HG02759 (cell line): Measurements from ENCODE around the gene ATP5MC2.
"Not testable (repeated sequence)": the region's sequence is repeated elsewhere in the genome, so short reads cannot be mapped to it uniquely, and the experiment has no call there.

Source experiments
- ATAC-seq: cut with Tn5 transposase; IDR thresholded peaks from one replicate; pipeline ENCODE4 v1.9.1; 2021; ENCODE audit warnings: mild to moderate bottlenecking, moderate library complexity; ENCODE audit not compliant: unreplicated experiment

ATP5MC2 gene

DNA sequence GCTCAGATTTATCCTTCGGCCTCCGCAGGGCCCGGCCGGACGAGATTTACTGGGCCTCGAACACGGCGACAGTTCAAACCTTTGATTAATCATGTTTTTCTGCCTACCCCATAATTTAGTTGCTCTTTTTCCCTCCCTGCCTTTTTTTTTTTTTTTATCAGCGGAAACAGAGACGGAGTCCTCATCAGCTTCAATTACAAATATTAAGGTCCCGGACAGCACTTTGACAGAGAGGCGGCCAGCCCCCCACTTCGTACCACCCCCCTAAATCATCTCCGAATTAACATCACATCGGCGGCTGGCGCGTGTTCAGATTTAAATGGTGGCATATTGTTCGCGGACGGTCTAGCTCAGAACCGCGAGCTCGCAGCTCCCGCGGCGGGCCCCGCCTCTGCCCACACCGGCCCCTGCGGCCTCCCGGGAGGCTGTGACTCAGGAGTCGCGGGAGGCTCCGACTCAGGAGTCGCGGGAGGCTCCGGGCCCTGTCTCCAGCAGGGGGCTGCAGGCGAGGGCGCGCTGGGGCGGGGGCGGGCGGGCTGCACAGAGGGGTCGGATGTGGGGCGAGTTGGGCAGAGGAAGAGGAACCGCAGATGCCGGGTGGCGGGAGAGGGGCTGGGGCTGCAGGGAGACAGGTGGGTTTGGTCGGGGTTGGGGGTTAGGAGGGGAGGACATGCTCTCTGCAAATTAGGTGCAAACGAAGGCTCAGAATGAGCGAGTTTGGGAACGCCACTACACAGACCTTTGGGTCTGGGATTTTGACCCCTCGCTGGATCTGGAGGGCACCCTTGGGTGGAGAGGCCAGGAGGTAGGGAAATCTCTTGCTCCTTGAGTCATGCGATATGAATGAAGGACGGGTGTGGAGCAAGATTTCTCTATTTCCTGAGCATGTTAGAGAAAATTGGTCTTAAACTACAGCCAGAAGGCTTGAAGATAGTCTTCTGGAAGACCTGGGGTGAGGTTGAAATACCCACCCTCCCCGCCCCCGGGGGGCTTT, 19.6 kb upstream of the ATP5MC2 start:
- ATAC-seq, result no peak

DNA sequence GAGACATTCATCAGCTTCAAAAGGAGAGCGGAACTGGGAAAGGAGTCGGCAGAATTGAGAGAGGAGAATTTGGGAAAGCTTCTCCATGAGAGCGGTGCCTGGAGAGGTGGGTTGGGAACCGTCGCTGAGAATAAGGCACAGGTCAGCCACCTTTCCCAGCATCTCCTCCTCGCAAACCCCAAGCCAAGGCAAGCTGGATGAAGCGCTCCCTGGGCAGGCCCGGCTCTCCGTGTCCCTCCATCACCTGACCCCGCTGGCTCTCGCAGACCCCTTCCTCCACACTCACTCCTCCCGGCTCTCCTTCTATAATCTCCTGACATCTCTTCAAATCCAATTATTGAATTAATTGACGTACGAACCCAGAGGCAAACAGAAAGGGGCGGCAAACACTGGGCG, 18.9 kb upstream of the ATP5MC2 start:
- ATAC-seq, result no peak

- ATAC-seq, result no peak
Observed at GRCh38 chr12:53688134-53688533, 12.3 kb upstream of the ATP5MC2 start.

DNA sequence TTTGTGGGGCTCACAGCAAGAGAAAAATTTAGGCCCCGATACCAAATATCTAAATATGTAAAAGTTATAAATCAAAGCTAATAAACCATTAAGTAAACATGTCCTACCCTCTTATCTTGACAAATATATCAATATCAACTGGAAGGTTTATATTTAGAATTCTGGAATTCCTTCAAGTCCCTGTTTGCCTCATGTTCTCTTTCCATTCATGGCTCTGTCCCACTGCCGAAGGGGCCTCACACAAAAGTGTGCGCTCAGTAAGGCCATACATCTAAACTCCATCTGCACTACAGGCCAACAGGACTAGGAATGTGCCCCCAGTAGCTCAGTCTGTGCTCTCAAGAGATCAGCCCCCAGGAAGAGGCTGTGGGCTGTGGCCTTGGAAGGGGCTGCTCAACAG, 10.6 kb upstream of the ATP5MC2 start:
- ATAC-seq, result no peak

DNA sequence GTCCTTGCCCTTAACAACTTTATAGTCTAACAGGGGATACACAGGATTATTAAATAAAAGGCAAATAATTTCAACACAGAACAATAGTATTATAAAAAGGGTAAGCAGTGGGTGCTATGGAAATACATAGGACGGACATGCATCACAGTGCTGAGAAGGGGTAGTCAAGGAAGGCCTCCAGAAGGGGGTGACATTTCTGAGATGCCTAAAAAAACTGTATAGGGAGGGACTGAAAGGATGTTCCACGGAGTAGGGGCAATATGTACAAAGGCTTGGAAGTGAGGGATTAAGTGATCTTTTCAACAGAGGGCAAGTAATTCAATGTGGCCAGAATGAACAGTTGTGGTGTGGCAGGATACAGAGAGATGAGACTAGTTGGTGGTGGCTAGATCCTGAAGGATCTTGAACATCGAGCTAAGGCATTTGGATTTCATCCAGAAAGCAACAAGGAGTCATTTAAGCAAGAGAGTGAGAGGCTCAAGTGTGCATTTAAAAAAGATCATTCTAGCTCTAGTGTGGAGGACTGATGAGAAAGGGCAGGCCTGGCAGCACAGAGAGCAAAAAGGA, 8.9 kb upstream of the ATP5MC2 start:
- no peak for ATAC-seq

GRCh38 chr12:53683983-53684382, 8.1 kb upstream of the ATP5MC2 start:
- ATAC-seq, result no peak

- no peak for ATAC-seq
Observed at GRCh38 chr12:53683494-53683893, 7.6 kb upstream of the ATP5MC2 start.

- not testable (repeated sequence) for ATAC-seq
Observed at GRCh38 chr12:53680061-53680460, 4.2 kb upstream of the ATP5MC2 start.

- no peak for ATAC-seq
Observed at GRCh38 chr12:53677800-53678148, 1.9 kb upstream of the ATP5MC2 start.

DNA sequence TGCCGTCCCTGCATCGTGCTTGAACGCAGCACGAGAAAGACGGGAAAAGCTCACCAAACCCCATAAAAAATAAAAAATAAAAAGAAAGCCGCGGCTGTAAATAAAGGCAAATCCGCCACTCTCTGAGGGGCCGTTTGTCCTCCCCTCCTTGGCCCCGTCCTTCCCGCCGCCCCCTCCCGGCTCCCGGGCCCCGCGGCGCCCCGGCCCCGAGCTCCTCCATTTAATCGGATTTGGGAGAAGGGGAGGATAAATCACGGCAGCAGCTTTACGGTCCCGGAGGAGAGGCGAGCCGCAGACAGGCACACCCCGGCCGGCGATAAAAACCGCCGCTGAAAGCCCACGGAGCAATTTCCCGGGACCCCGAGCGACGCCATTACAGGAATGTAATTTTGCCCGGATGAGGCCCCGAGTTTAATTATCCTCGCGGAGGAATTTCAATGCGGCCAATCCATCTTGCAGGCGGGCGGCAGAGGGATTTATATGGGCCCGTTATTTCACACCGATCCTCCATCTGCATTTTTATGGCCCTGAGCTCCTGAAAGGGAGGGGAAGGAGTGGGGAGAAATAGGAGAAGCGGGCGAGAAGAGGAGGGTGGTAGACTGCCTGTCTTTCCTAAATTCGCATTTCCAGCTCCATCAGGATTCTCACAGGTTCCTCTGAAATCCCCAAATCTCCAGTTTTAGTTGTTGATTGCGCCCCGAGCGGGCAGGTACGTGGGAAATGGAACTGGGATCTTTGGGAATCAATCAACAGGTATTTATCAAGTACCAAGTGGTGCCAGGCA, 1.3 kb upstream of the ATP5MC2 start:
- no peak for ATAC-seq

- no peak for ATAC-seq
Observed at GRCh38 chr12:53676656-53677015, 753 bp upstream of the ATP5MC2 start.

DNA sequence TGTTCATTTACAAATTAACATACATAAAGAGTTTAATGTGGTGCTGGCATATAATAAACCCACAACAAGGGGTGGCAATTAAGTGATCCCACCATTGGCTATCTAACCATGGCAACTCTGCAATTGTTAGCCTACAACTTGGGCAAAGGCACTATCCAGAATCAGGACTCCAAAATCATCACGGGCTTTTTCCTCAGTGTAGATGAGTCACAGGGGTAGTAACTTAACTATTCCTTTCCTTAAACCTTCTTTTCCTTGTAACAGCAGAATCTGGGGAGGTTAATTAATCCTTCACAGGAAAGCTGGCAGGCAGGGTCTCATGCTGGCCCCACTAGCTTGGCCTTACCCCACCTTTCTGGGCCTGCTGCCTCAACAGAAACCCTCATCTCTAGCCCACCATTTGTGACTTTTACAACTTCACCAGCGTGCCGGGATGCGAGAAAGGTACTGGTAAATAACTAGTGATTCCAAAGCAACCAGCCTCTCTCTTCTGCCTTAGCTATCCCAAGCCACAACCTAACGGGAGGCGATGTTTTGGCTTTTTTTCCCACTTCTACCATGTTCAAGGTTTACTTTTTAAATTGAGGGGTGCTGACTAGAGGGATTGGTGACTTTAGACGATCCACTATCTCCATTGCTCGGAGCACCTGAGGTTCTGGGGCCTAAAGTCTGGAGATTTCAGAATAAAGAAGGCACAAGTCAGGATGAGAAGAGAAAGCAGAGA, 744 bp downstream of the ATP5MC2 start:
- ATAC-seq, result no peak

DNA sequence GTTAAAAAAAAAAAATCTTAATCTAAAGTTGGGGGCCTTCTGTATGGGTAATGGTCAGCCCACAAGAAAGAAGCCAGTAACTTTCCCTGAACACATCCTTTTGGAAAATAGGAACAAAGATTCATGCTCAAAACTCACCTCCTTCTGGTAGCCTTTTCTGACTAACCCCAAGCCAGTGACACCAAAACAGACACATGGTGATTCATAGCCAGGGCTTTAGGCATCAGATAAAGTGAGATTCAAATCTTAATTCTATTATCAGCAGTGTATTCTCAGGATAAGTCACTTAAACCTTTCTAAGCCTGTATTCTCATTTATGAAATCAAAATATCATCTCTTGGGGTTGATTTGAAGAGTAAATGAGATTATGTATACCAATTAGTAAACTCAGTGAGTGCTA, 4.9 kb downstream of the ATP5MC2 start:
- ATAC-seq, result no peak

DNA sequence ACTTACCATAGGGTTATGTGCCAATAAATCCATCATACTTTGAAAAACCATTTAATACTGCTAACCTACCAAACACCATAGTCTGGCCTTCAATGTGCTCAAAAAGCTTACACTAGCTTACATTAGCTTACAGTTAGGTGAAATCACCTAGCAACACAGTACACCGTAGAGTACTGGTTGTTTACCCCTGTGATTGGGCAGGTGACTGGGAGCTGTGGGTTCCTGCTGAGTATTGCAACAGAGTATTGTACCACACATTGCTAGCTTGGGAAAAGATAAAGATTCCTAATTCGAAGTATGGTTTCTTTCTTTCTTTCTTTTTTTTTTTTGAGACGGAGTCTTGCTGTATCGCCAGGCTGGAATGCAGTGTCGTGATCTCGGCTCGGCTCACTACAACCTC, 5.6 kb downstream of the ATP5MC2 start:
- ATAC-seq, result no peak

- no peak for ATAC-seq
Observed at GRCh38 chr12:53667080-53667479, 8.8 kb downstream of the ATP5MC2 start.

GRCh38 chr12:53664936-53665335, 10.9 kb downstream of the ATP5MC2 start:
- ATAC-seq, result no peak

GRCh38 chr12:53664191-53664590, 11.7 kb downstream of the ATP5MC2 start:
- ATAC-seq, result no peak

DNA sequence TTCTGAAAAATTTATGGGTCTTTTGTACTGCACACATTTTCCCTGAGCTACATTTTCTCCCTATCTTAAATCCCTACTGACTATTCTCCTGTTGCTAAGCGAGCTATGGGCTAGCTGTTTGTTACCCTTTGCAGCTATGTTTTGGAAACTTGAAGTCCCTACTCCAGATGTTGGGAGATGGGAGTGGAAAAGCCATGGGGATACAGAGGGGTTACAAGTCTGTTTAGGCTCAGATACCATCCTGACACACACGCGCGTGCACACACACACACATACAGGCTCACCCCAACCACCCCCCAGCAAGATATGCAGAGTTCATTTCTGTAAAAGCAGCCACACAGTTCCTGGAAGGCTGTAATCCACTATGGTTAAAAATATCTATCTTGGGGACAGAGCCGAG, 15.8 kb downstream of the ATP5MC2 start:
- no peak for ATAC-seq

GRCh38 chr12:53659571-53659981, 16.3 kb downstream of the ATP5MC2 start:
- ATAC-seq, result no peak

GRCh38 chr12:53659011-53659551, 16.8 kb downstream of the ATP5MC2 start:
- no peak for ATAC-seq

DNA sequence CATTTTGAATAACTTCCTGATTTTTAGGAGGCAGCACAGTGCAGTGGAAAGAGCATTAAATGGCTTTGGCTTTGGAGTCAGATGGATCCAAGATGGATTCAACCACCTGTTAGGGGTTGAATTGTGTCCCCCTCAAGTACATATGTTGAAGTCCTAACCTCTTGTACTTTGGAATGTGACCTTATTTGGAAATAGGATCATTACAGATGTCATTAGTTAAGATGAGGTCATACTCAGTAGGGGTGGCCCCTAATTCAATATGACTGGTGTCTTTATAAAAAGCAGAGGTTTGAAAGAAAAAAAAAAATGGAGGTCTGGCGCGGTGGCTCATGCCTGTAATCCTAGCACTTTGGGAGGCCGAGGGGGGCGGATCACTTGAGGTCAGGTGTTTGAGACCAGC, 18.8 kb downstream of the ATP5MC2 start:
- no peak for ATAC-seq
